Esophagus squamous epithelium (tissue), 5 donors: ENCODE data around the gene COL18A1. TPM values are rescaled to one million over a fixed set of nuclear protein-coding genes. Genes with fewer than 3 reads are reported as not detected.

Source experiments
- DNase-seq: peaks from one replicate; lab custom pipeline; 2025; lab: John Stamatoyannopoulos, UW
- H3K27ac ChIP-seq, 4 donors: fragments of 200-600 bp; sonication (generic); one replicate each; pipeline ENCODE4 v1.5.1; 2016 to 2019; ENCODE audit warnings: mild to moderate bottlenecking in 1 of 4
- H3K27me3 ChIP-seq, 4 donors: fragments of 200-600 bp; sonication (generic); 1 replicate in 3 of 4; 2 replicates in 1 of 4; pipeline versions ENCODE4 v1.5.1 to v1.6.0; 2017 to 2021; ENCODE audit warnings: antibody characterized with exemption in 1 of 4
- H3K36me3 ChIP-seq, 3 donors: fragments of 200-600 bp; sonication (generic); one replicate each; pipeline ENCODE4 v1.5.1; 2016 to 2019
- H3K4me1 ChIP-seq, 3 donors: fragments of 200-600 bp; sonication (generic); one replicate each; pipeline ENCODE4 v1.5.1; 2017 to 2019
- H3K4me3 ChIP-seq, 4 donors: fragments of 200-600 bp; sonication (generic); 1 replicate in 3 of 4; 2 replicates in 1 of 4; pipeline ENCODE4 v1.5.1; 2016 to 2019; ENCODE audit warnings: mild to moderate bottlenecking in 2 of 4, moderate library complexity in 1 of 4
- H3K9me3 ChIP-seq, 3 donors: fragments of 200-600 bp; sonication (generic); one replicate each; pipeline ENCODE4 v1.5.1; 2016 to 2019
- CTCF ChIP-seq, 6 experiments: fragments of 450-650 bp in 4 of 6; fragments of 200-600 bp in 2 of 6; sonication (generic) in 2 of 6; IDR thresholded peaks; one replicate each; pipeline ENCODE4 v1.5.1; 2016 to 2019; ENCODE audit warnings: antibody characterized with exemption in 6 of 6, mild to moderate bottlenecking in 4 of 6, moderate library complexity in 4 of 6
- POLR2A ChIP-seq, 4 donors: fragments of 450-650 bp; IDR thresholded peaks; one replicate each; pipeline ENCODE4 v1.6.1; 2017; ENCODE audit warnings: antibody characterized with exemption in 4 of 4, mild to moderate bottlenecking in 4 of 4, moderate library complexity in 3 of 4
- WGBS, 2 donors: methylation state at CpG; one replicate each; pipeline ENCODE4 v1.1.5; 2018; 5-methylcytosine and 5-hydroxymethylcytosine counted together
- intact Hi-C: fragments of 100-400 bp; cut with DNase I; formaldehyde crosslinking; loops from one replicate; pipeline ENCODE4 v1.15.0; 2022
- total RNA-seq, 4 donors: library from RNA; depleted of rRNA; stranded (reverse); fragments of >200 nt; gene quantifications; one replicate each; pipeline ENCODE4 v1.1.0, GENCODE V29; 2016
- donor health status: DM: yes; HTN: yes; CAD: no.

Gene COL18A1
- total RNA-seq, 4 donors from 2014 or later, result 38.9 to 69.0 (median 52.5) TPM

- H3K4me1 ChIP-seq, result peaks cover 5 to 12% (median 10%) of the 10 kb centered on the region in 3 donors
- no peak overlapping the region for H3K27ac ChIP-seq
- no peak overlapping the region for H3K4me3 ChIP-seq
- H3K36me3 ChIP-seq, result peaks cover 0 to 82% (median 17%) of the 10 kb centered on the region in 3 donors
- DNase-seq, result no peak
- no peaks in the 10 kb centered on the region for H3K9me3 ChIP-seq
- WGBS, 2 donors, result 90 to 95% methylated on average over 4 to 9 of the region's 16 CpGs
- TF ChIP-seq CTCF (IDR thresholded peaks at IDR 0.05), result no peak
- TF ChIP-seq POLR2A (IDR thresholded peaks at IDR 0.05), result no peak
- no peaks in the 10 kb centered on the region for H3K27me3 ChIP-seq
- intact Hi-C loops, result no loop called here
These were observed 76.6 kb downstream of the COL18A1 start for GRCh38 chr21:45481566-45481965.

GRCh38 chr21:45481977-45482898 is 77.3 kb downstream of the COL18A1 start:
- peaks cover 5 to 11% (median 10%) of the 10 kb centered on the region in 3 donors for H3K4me1 ChIP-seq
- H3K27me3 ChIP-seq, result no peaks in the 10 kb centered on the region
- peak overlapping the region in 1 of 4 donors; percentile 61 for H3K27ac ChIP-seq
- intact Hi-C loops, result no loop called here
- H3K4me3 ChIP-seq, result no peak overlapping the region
- DNase-seq, result no peak
- no peaks in the 10 kb centered on the region for H3K9me3 ChIP-seq
- 93 to 100% methylated on average over 5 to 8 of the region's 33 CpGs for WGBS, 2 donors
- H3K36me3 ChIP-seq, result peaks cover 0 to 88% (median 16%) of the 10 kb centered on the region in 3 donors
- TF ChIP-seq POLR2A (IDR thresholded peaks at IDR 0.05) (no peak), CTCF (IDR thresholded peaks at IDR 0.05) (no peak)

DNA sequence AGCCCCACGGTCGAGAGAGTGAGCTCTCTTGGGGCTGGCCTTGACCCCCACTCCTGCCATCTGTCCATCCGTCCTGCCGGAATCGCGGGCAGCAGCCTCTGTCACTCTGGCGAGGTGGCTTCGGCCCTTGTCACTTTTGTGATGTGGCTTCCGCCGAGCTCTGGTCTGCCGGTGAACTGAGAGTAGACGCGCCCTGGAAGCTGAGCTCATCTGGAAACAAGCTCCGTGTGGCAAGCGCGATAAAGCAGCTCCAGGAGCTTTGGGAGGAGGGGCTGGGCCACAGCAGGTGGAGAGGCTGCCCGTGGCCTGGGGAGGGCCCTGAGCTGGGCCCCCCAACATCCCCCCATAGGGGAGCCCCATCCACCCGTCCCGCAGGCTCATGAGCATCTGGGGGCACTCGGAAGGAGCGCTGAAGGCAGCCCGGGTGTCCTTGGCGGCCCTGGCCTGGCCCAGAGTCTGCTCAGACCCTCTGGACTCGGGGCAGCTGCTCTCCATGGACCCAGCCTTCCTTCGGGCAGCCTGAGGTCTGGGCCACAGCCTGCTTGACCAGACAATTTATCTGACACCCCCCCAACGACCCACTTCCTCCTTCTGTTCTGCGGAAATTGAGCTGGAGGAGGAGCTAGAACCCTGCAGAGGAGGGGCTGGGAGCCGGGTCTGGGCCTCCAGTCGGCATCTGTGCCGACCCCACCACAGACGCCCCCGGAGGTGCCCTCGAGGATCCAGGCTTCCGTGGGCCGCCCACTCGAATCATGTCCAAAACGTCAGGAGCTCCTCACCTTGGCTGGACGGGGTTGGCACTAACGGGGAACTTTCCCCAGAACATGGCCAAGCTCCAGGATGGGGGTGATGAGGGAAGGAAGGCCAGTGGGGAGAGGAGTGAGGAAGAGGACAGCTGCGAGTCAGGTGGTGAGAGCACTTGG is 78.2 kb downstream of the COL18A1 start:
- Histone ChIP-seq H3K27me3 (no peaks in the 10 kb centered on the region), H3K4me1 (peaks cover 0 to 2% (median 1%) of the 10 kb centered on the region in 3 donors), H3K36me3 (peaks cover 0 to 85% (median 12%) of the 10 kb centered on the region in 3 donors), H3K9me3 (no peaks in the 10 kb centered on the region), H3K27ac (peak overlapping the region in 2 of 4 donors; percentile 7 to 61), H3K4me3 (peak overlapping the region in 1 of 4 donors; percentile 12)
- intact Hi-C loops, result no loop called here
- TF ChIP-seq CTCF (IDR thresholded peaks at IDR 0.05), result no peak
- DNase-seq, result no peak
- WGBS, 2 donors, result 79 to 90% methylated on average over 6 to 10 of the region's 40 CpGs

DNA sequence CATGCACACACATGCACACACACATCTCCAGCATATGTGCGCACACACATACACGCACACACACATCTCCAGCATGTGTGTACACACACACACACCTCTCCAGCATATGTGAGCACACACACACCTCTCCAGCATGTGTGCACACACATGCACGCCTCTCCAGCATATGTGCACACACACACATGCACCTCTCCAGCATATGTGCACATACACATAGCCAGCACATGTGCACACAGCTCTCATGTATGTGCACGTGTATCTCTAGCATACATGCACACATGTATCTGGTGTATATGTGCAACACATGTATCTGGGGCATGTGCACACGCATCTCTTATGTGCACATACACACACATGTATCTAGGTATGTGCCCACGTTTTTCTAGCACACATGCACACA is 79.4 kb downstream of the COL18A1 start:
- intact Hi-C loops, result no loop called here
- WGBS, 2 donors, result 80 to 82% methylated on average over 6 of the region's 6 CpGs
- Histone ChIP-seq H3K9me3 (no peaks in the 10 kb centered on the region), H3K27ac (no peak overlapping the region), H3K4me3 (no peak overlapping the region), H3K4me1 (no peaks in the 10 kb centered on the region), H3K27me3 (no peaks in the 10 kb centered on the region), H3K36me3 (peaks cover 0 to 82% (median 12%) of the 10 kb centered on the region in 3 donors)
- TF ChIP-seq CTCF (IDR thresholded peaks at IDR 0.05), result no peak
- no peak for TF ChIP-seq POLR2A (IDR thresholded peaks at IDR 0.05)
- no peak for DNase-seq
